SK-N-SH (cell line): ENCODE data around the gene ARHGEF17.

Source experiments
- CTCF ChIP-seq: fragments of 200-600 bp; sonication (generic); IDR thresholded peaks from 2 replicates; pipeline ENCODE4 v1.6.1; 2017; ENCODE audit warnings: antibody characterized with exemption, mild to moderate bottlenecking, moderate library complexity
- ELF1 ChIP-seq: IDR thresholded peaks from 2 replicates; pipeline ENCODE4 v1.4.0; 2012
- EZH2phosphoT487 ChIP-seq: fragments of 200-600 bp; sonication (generic); IDR thresholded peaks from 2 replicates; pipeline ENCODE4 v1.6.1; 2017; ENCODE audit warnings: low read depth, mixed run types, mild to moderate bottlenecking, antibody characterized with exemption, moderate library complexity, borderline replicate concordance
- GABPA ChIP-seq: IDR thresholded peaks from 2 replicates; pipeline ENCODE4 v1.4.0; 2012; ENCODE audit warnings: low read depth, mild to moderate bottlenecking
- GATA2 ChIP-seq: sonication (generic); formaldehyde crosslinking; IDR thresholded peaks from 2 replicates; pipeline ENCODE4 v1.5.0; 2020; ENCODE audit warnings: mild to moderate bottlenecking, missing genetic modification reagents
- MEF2A ChIP-seq: IDR thresholded peaks from 2 replicates; pipeline ENCODE4 v1.4.0; 2012; ENCODE audit warnings: low read depth, borderline replicate concordance
- NRF1 ChIP-seq: IDR thresholded peaks from 2 replicates; pipeline ENCODE4 v1.6.1; 2012; ENCODE audit warnings: low read depth, mild to moderate bottlenecking, low read length
- POLR2AphosphoS5 ChIP-seq: IDR thresholded peaks from 2 replicates; pipeline ENCODE4 v1.6.1; 2012; ENCODE audit warnings: low read depth, low read length
- RXRA ChIP-seq: IDR thresholded peaks from 2 replicates; pipeline ENCODE4 v1.4.0; 2012; ENCODE audit warnings: low read depth, mild to moderate bottlenecking, borderline replicate concordance
- SMC3 ChIP-seq: IDR thresholded peaks from 2 replicates; pipeline ENCODE4 v1.6.1; 2012; ENCODE audit warnings: low read depth, low read length, improper control_type of control experiment
- USF2 ChIP-seq: fragments of 150-350 bp; IDR thresholded peaks from 2 replicates; pipeline ENCODE4 v1.6.1; 2017; ENCODE audit warnings: antibody characterized with exemption, low read length, low read depth, borderline replicate concordance

- TF ChIP-seq GABPA, result no peak
- no peak for TF ChIP-seq MEF2A
- no peak for TF ChIP-seq EZH2phosphoT487
- TF ChIP-seq GATA2 (CRISPR knock-in tag), result no peak
- no peak for TF ChIP-seq NRF1
- no peak for TF ChIP-seq POLR2AphosphoS5
- no peak for TF ChIP-seq CTCF
- TF ChIP-seq RXRA, result no peak
- no peak for TF ChIP-seq ELF1
- no peak for TF ChIP-seq SMC3
- TF ChIP-seq USF2, result no peak
Measured at GRCh38 chr11:73414977-73415651, 107.0 kb downstream of the ARHGEF17 start.
